RWPE2 (cell line): Measurements from ENCODE around the gene PRSS8.

Experiments
- ATAC-seq: fragments of 200-7000 bp; cut with Tn5 transposase; 3 replicates; pipeline ENCODE4 v1.9.1; 2021; ENCODE audit warnings: low read depth
- DNase-seq: peaks from one replicate; pipeline ENCODE4 v3.0.0-alpha.2; 2020; ENCODE audit warnings: low spot score
- H3K27ac ChIP-seq: fragments of 450-650 bp; 2 replicates; pipeline ENCODE4 v1.5.1; 2017; ENCODE audit warnings: mild to moderate bottlenecking; ENCODE audit not compliant: poor library complexity, severe bottlenecking
- H3K27me3 ChIP-seq: fragments of 250-450 bp; sonication (Bioruptor Pico); 2 replicates; pipeline ENCODE4 v1.5.1; 2021; ENCODE audit warnings: mild to moderate bottlenecking, moderate library complexity; ENCODE audit not compliant: insufficient read depth, poor library complexity, severe bottlenecking
- H3K36me3 ChIP-seq: fragments of 250-450 bp; sonication (Bioruptor Pico); 2 replicates; pipeline ENCODE4 v1.5.1; 2020; ENCODE audit warnings: low read depth, mild to moderate bottlenecking, moderate library complexity
- H3K4me1 ChIP-seq: fragments of 250-450 bp; sonication (Bioruptor Pico); 2 replicates; pipeline ENCODE4 v1.5.1; 2021; ENCODE audit warnings: mild to moderate bottlenecking, moderate library complexity; ENCODE audit not compliant: insufficient read depth, poor library complexity, severe bottlenecking
- H3K4me3 ChIP-seq: fragments of 250-450 bp; sonication (Bioruptor Pico); 2 replicates; pipeline ENCODE4 v1.5.1; 2021; ENCODE audit warnings: mild to moderate bottlenecking, moderate library complexity; ENCODE audit not compliant: severe bottlenecking
- H3K9me3 ChIP-seq: fragments of 250-450 bp; sonication (Bioruptor Pico); 2 replicates; pipeline ENCODE4 v1.5.1; 2021; ENCODE audit warnings: mild to moderate bottlenecking, moderate library complexity; ENCODE audit not compliant: severe bottlenecking
- CTCF ChIP-seq: fragments of 450-650 bp; IDR thresholded peaks from one replicate; pipeline ENCODE4 v1.5.1; 2017; ENCODE audit warnings: mild to moderate bottlenecking, moderate library complexity; ENCODE audit not compliant: poor library complexity, severe bottlenecking

Gene PRSS8

GRCh38 chr16:31087481-31087880 lies 48.0 kb downstream of the PRSS8 start:
- H3K27ac ChIP-seq = no peak overlapping the region
- DNase-seq (no peak), ATAC-seq (no peak)
- H3K4me3 ChIP-seq = no peak overlapping the region
- peaks cover 31% of the 10 kb centered on the region for H3K36me3 ChIP-seq
- no peak for TF ChIP-seq CTCF
- H3K4me1 ChIP-seq = no peaks in the 10 kb centered on the region
- H3K9me3 ChIP-seq = no peaks in the 10 kb centered on the region
- no peaks in the 10 kb centered on the region for H3K27me3 ChIP-seq

- Histone ChIP-seq H3K36me3 (peaks cover 33% of the 10 kb centered on the region), H3K27me3 (no peaks in the 10 kb centered on the region), H3K27ac (no peak overlapping the region), H3K4me3 (no peak overlapping the region), H3K9me3 (no peaks in the 10 kb centered on the region), H3K4me1 (no peaks in the 10 kb centered on the region)
- no peak for TF ChIP-seq CTCF
- no peak for ATAC-seq
- DNase-seq = peak; percentile 54
These were observed 49.0 kb downstream of the PRSS8 start for GRCh38 chr16:31086629-31086906.

- DNase-seq = peak; percentile 62
- TF ChIP-seq CTCF = no peak
- no peaks in the 10 kb centered on the region for H3K9me3 ChIP-seq
- H3K36me3 ChIP-seq = peaks cover 33% of the 10 kb centered on the region
- H3K27ac ChIP-seq = no peak overlapping the region
- H3K27me3 ChIP-seq = no peaks in the 10 kb centered on the region
- no peaks in the 10 kb centered on the region for H3K4me1 ChIP-seq
- no peak for ATAC-seq
- no peak overlapping the region for H3K4me3 ChIP-seq
These were observed 49.5 kb downstream of the PRSS8 start for GRCh38 chr16:31085873-31086628.

GRCh38 chr16:31085411-31085810 lies 50.1 kb downstream of the PRSS8 start:
- H3K4me1 ChIP-seq = no peaks in the 10 kb centered on the region
- no peak for TF ChIP-seq CTCF
- H3K9me3 ChIP-seq = no peaks in the 10 kb centered on the region
- DNase-seq (no peak), ATAC-seq (no peak)
- H3K27ac ChIP-seq = no peak overlapping the region
- no peak overlapping the region for H3K4me3 ChIP-seq
- H3K36me3 ChIP-seq = peaks cover 33% of the 10 kb centered on the region
- no peaks in the 10 kb centered on the region for H3K27me3 ChIP-seq

- Histone ChIP-seq H3K36me3 (peaks cover 37% of the 10 kb centered on the region), H3K27me3 (no peaks in the 10 kb centered on the region), H3K9me3 (no peaks in the 10 kb centered on the region), H3K4me3 (no peak overlapping the region), H3K27ac (no peak overlapping the region), H3K4me1 (no peaks in the 10 kb centered on the region)
- TF ChIP-seq CTCF = no peak
- DNase-seq (peak; percentile 56), ATAC-seq (no peak)
These were observed 50.8 kb downstream of the PRSS8 start for GRCh38 chr16:31084584-31085302.
